Chondrocyte (in vitro differentiated cells): ENCODE results near the gene APAF1. TPM values are rescaled to one million over a fixed set of nuclear protein-coding genes. Genes with fewer than 3 reads are reported as not detected.
A peak's percentile ranks its signal among the peaks of the same experiment; 100 is the strongest.

ENCODE experiments used
- DNase-seq: peaks from one replicate; pipeline ENCODE4 v3.0.0; 2021; ENCODE audit warnings: mixed read lengths, low spot score
- H3K27ac Mint-ChIP-seq: one replicate; pipeline ENCODE4 v1.8.0; 2021; ENCODE audit warnings: mild to moderate bottlenecking, moderate library complexity, mixed read lengths; ENCODE audit not compliant: unreplicated experiment
- H3K27me3 Mint-ChIP-seq: 2 replicates; pipeline ENCODE4 v1.8.0; 2021; ENCODE audit warnings: low read depth, mixed read lengths
- H3K36me3 Mint-ChIP-seq: 2 replicates; pipeline ENCODE4 v1.8.0; 2021; ENCODE audit warnings: low read depth, mixed read lengths
- H3K4me1 Mint-ChIP-seq: 2 replicates; pipeline ENCODE4 v1.8.0; 2021; ENCODE audit warnings: low read depth, mild to moderate bottlenecking, mixed read lengths
- H3K4me3 Mint-ChIP-seq: one replicate; pipeline ENCODE4 v1.8.0; 2021; ENCODE audit warnings: mild to moderate bottlenecking, moderate library complexity, mixed read lengths; ENCODE audit not compliant: unreplicated experiment
- H3K9me3 Mint-ChIP-seq: 2 replicates; pipeline ENCODE4 v1.8.0; 2021; ENCODE audit warnings: low read depth, mixed read lengths
- total RNA-seq: library from RNA; stranded (reverse); gene quantifications from 3 replicates; pipeline ENCODE4 v1.2.1, GENCODE V29; 2021
- TF ChIP-seq, protein P1 (sequence below): fragments of 200-600 bp; sonication (generic); IDR thresholded peaks from 2 replicates; pipeline ENCODE4 v1.5.0; 2021; ENCODE audit warnings: antibody characterized with exemption, mild to moderate bottlenecking, moderate library complexity

Gene APAF1
- total RNA-seq, 1 donor from 2014 or later, result 19.2 TPM

DNA sequence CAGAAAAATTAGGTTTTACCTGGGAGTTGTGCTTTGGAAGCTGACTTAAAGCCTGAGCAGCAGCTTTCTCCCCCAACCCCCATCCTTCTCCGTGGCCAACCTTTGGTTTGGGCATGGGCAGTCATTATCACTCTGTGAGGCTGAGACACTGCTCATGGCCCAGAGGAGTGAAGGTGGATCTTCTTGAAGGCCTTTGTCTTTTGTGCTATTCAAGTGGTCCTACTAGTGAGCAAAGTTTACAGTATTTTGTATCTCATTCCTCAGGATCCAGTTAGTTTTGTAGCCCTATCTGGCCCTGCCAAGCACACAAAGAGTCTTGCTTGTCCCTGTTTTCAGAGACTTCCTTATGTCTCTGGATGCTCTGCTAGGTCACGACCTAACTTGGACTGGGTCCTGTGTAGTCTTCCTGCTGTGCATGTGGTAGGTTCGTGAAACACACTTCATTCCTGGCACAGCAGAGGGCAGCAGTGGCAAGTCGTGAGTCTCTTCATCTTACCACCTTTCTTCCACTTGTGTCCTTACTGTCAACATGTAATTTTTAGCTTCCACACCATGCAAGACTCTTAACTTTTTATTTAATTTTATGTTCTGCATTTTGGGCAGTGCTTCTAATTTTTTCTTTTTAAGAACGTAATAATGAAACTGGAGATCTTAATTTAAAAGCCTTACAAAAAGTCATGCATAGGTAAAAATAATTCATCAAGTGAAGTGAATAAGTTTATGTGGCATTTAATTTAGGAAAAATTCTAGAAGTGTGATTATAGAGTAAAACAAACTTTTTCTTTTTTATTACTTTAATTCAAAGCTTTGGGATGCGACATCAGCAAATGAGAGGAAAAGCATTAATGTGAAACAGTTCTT, 53.7 kb downstream of the APAF1 start:
- no peak for DNase-seq
- H3K36me3 Mint-ChIP-seq, result peaks cover 21% of the 10 kb centered on the region
- H3K4me1 Mint-ChIP-seq, result peaks cover 35% of the 10 kb centered on the region
- H3K4me3 Mint-ChIP-seq, result no peak overlapping the region
- no peaks in the 10 kb centered on the region for H3K27me3 Mint-ChIP-seq
- no peaks in the 10 kb centered on the region for H3K9me3 Mint-ChIP-seq
- peak overlapping the region; percentile 73 for H3K27ac Mint-ChIP-seq
- TF ChIP-seq, protein P1, sequence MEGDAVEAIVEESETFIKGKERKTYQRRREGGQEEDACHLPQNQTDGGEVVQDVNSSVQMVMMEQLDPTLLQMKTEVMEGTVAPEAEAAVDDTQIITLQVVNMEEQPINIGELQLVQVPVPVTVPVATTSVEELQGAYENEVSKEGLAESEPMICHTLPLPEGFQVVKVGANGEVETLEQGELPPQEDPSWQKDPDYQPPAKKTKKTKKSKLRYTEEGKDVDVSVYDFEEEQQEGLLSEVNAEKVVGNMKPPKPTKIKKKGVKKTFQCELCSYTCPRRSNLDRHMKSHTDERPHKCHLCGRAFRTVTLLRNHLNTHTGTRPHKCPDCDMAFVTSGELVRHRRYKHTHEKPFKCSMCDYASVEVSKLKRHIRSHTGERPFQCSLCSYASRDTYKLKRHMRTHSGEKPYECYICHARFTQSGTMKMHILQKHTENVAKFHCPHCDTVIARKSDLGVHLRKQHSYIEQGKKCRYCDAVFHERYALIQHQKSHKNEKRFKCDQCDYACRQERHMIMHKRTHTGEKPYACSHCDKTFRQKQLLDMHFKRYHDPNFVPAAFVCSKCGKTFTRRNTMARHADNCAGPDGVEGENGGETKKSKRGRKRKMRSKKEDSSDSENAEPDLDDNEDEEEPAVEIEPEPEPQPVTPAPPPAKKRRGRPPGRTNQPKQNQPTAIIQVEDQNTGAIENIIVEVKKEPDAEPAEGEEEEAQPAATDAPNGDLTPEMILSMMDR, result no peak

DNA sequence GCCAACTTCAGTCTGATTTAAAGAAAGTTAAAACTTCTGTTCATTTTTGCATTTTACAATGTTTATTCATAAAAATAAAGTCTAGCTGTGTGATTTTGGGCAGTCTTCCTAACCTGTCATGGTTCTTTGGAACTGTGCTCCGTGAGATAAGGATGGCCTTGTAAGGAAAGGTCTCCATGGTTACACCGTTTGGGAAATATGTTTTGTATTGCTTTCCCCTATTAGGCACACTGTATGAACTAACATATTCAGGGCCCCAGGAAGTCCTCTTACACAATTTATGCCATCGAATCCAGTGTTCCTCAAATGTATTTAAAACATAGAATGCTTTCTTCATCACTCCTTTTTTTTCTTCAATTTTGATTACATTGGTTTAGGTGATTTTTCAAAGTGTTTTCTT, 54.5 kb downstream of the APAF1 start:
- TF ChIP-seq, protein P1, result no peak
- Mint-ChIP-seq H3K9me3 (no peaks in the 10 kb centered on the region), H3K36me3 (peaks cover 16% of the 10 kb centered on the region), H3K4me1 (peaks cover 35% of the 10 kb centered on the region), H3K27me3 (no peaks in the 10 kb centered on the region), H3K4me3 (no peak overlapping the region), H3K27ac (peak overlapping the region; percentile 60)
- no peak for DNase-seq

DNA sequence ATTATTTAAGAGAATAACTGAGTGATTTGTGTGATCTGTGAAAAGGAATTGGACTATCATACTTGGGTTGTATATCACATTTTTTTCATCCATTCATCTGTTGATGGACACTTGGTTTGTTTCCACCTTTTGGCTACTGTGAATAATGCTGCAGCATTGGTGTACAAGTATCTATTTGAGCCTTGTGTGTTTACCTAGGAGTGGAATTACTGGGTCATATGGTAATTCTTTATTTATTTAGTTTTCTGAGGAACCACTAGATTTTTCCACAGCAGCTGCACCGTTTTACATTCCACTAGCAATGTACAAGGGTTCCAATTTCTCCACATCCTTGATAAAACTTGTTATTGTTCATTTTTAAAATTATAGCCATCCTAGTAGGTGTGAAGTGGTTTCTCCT, 56.1 kb downstream of the APAF1 start:
- Mint-ChIP-seq H3K9me3 (no peaks in the 10 kb centered on the region), H3K27ac (no peak overlapping the region), H3K27me3 (no peaks in the 10 kb centered on the region), H3K4me1 (peaks cover 35% of the 10 kb centered on the region), H3K36me3 (peaks cover 8% of the 10 kb centered on the region), H3K4me3 (no peak overlapping the region)
- TF ChIP-seq, protein P1, result no peak
- no peak for DNase-seq

DNA sequence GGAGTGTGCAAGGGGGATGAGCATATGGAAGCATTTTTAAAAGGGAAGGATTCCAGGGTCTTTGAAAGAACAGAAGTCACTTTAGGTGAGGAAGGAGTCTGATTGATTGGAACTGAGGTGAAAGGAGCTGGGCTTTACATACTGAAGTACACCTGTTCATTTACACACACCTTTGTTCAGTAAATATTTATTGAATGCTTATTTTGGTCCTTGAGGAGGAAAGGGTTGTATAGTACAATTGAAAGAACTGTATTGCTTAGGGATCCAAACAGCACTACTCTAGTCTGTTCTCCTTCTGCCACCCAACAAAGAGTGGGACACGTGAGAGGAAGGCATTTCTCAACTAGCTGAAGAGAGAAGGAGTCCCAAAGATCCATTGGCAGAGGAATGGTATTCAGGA, 63.9 kb downstream of the APAF1 start:
- no peak overlapping the region for H3K4me3 Mint-ChIP-seq
- H3K4me1 Mint-ChIP-seq, result no peaks in the 10 kb centered on the region
- H3K36me3 Mint-ChIP-seq, result peaks cover 33% of the 10 kb centered on the region
- H3K27me3 Mint-ChIP-seq, result no peaks in the 10 kb centered on the region
- no peaks in the 10 kb centered on the region for H3K9me3 Mint-ChIP-seq
- DNase-seq, result no peak
- H3K27ac Mint-ChIP-seq, result no peak overlapping the region
- TF ChIP-seq, protein P1, result no peak

DNA sequence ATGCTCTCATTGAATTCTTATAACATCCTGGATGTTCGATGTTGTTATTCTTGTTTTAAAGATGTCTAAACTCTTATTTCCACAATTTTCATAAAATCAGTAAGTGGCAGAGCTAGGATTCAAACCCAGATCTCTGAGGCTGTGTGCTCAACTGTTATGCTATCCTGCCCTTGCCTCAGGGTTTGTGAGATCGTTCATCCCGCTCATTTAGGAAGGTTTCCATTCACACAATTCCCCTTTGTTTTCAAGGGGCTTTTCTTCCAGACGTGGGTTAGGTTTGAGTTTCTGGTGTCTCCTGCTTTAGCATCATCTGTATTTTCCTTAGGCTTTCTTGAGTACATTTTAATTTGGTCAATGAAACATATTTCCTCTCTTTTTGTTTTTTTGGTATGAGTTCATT, 69.3 kb downstream of the APAF1 start:
- TF ChIP-seq, protein P1, result no peak
- no peak for DNase-seq
- H3K36me3 Mint-ChIP-seq, result peaks cover 41% of the 10 kb centered on the region
- H3K27ac Mint-ChIP-seq, result no peak overlapping the region
- H3K4me3 Mint-ChIP-seq, result no peak overlapping the region
- no peaks in the 10 kb centered on the region for H3K4me1 Mint-ChIP-seq
- no peaks in the 10 kb centered on the region for H3K9me3 Mint-ChIP-seq
- H3K27me3 Mint-ChIP-seq, result no peaks in the 10 kb centered on the region
